SK-N-SH treated with all-trans-retinoic acid at 6 μM for 48 hours (cell line): ENCODE data around the gene KIF4B.

Experiments used
- CREB5 ChIP-seq: fragments of 250-450 bp; sonication (Bioruptor Pico); IDR thresholded peaks from 2 replicates; pipeline ENCODE4 v1.5.1; 2020; ENCODE audit warnings: low read depth, mild to moderate bottlenecking, moderate library complexity
- ESRRG ChIP-seq: fragments of 250-450 bp; sonication (Bioruptor Pico); IDR thresholded peaks from 2 replicates; pipeline ENCODE4 v1.6.1; 2021; ENCODE audit warnings: mild to moderate bottlenecking
- ZFP30 ChIP-seq: fragments of 450-650 bp; formaldehyde crosslinking; IDR thresholded peaks from 2 replicates; pipeline ENCODE4 v1.5.0; 2022; ENCODE audit warnings: mild to moderate bottlenecking, moderate library complexity

GRCh38 chr5:155047818-155048217 is 34.3 kb downstream of the KIF4B start:
- TF ChIP-seq ESRRG (no peak), ZFP30 (CRISPR knock-in tag) (no peak), CREB5 (CRISPR knock-in tag) (no peak)
